Germinal center (tissue), 1 donor: Measurements from ENCODE around the gene GFI1B.
"Not testable (repeated sequence)": the region's sequence is repeated elsewhere in the genome, so short reads cannot be mapped to it uniquely, and the experiment has no call there.

ENCODE experiments used
- DNase-seq: peaks from one replicate; pipeline ENCODE4 v3.0.0; 2012; ENCODE audit warnings: mixed read lengths, low spot score

Gene GFI1B

GRCh38 chr9:132991351-132992300, 13.1 kb downstream of the GFI1B start:
- no peak for DNase-seq

DNA sequence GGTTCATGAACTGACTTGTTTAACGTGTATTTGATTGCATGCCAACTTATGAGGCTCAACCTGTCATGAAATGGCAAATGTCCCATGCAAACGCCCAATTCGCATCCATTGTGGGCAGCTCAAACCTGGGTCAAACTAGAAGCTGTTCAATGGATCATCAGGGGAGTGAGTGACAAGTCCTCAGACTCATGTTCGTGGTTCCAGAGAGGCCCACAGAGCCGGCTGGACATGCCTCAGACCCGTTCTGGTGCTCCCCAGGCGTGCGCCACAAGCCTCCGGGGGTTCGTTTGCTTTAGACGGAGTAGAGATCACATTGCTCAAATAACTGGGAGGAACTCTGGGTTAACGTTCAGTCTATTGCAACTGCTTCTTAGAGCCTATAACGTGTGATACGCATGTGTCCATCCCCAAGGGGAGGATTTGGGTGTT, 15.0 kb downstream of the GFI1B start:
- no peak for DNase-seq

DNA sequence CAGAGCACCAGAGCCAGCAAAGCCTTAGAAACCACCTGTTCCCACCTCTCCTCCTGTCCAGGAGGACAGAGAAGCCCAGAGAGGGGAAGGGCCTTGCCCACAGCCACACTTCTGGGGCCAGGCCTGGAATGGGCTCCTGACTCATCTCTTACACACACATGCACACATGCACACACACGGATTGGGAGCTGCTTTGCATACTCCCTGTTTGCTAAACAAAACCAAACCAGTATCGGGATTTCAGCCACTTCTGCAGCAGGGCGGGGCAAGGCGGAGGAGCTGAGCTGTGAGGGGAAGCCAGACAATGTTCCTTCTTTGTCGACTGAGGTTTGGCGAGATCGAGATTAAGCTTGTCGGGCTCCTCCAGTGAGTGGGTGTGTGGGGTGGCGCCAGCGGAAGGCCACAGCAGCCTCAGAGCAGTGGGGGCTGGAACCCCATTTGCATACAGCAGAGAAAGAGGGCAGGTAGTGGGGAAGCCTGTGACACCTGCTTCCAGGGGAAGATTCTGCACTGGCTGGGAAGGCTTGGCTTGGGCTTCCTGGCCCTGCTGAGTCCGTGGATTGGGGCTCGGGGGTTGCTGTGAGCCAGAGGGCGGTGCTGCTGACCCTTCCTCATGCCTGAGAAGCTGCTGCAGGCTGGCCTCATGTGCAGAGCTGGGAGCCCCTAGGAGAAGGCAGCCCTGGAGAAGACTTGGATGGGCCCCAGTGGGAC, 16.1 kb downstream of the GFI1B start:
- peak; percentile 44 for DNase-seq

DNA sequence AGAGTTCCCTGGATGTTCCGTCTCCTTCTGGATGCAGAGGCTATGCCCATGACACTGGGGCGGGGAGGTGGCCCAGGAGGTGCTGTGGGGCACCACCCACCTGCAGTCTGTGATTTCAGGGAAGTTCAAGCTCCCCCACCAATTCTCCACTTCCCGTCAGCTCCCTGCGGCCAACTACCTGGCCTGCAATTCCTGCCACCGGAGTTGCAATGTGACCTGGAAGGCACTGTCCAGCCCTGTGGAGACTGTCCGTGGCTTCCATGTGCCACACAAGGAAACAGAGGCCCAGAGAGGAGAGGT, 16.6 kb downstream of the GFI1B start:
- no peak for DNase-seq

DNA sequence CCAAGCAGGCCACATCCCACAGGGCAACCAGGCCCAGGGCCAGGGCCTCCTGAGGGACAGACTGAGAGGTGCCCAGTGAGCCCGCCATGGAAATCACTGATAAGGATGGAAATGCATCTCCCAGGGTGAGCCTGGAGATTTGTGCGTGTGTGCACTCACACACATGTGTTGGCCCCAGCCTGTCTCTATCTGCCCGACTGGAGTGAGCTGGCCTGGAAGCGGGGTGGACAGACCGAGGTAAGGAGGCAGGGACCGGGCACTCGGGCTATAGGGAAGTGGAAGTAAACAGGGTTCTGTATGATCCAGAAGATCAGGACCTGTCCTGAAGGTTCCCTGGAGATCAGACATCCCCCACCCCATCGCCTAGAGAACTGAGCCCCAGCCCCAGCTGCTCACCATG, 17.4 kb downstream of the GFI1B start:
- no peak for DNase-seq

GRCh38 chr9:132996526-132996925, 18.0 kb downstream of the GFI1B start:
- no peak for DNase-seq

DNA sequence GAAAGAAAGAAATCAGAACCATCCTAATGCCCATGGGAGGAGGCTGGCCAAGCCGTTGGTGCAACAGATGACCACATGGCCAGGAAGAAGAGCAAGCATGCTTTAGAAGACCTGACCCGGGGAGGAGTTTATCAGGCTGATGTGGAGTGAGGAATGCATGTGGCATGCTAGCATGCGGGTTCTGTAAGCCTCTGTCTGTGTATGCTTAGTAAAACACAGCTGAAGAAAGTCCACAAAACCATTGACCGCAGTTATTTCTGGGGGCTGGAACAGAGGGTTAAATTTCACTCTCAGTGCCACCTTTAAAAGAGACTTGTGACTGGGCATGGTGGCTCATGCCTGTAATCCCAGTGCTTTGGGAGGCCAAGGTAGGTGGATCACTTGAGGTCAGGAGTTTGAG, 19.1 kb downstream of the GFI1B start:
- DNase-seq: no peak

DNA sequence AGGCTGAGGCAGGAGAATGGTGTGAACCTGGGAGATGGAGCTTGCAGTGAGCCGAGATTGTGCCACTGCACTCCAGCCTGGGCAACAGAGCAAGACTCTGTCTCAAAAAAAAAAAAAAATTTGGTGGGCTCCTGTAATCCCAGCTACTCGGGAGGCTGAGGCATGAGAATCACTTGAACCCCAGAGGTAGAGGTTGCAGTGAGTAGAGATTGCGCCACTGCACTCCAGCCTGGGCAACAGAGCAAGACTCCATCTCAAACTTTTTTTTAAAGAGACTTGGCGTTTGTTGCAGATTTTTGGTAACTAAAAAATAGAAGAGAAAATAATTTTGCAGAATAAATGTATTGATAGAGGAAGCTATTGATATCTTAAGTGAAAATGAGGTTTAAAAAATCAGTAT, 19.7 kb downstream of the GFI1B start:
- not testable (repeated sequence) for DNase-seq

DNA sequence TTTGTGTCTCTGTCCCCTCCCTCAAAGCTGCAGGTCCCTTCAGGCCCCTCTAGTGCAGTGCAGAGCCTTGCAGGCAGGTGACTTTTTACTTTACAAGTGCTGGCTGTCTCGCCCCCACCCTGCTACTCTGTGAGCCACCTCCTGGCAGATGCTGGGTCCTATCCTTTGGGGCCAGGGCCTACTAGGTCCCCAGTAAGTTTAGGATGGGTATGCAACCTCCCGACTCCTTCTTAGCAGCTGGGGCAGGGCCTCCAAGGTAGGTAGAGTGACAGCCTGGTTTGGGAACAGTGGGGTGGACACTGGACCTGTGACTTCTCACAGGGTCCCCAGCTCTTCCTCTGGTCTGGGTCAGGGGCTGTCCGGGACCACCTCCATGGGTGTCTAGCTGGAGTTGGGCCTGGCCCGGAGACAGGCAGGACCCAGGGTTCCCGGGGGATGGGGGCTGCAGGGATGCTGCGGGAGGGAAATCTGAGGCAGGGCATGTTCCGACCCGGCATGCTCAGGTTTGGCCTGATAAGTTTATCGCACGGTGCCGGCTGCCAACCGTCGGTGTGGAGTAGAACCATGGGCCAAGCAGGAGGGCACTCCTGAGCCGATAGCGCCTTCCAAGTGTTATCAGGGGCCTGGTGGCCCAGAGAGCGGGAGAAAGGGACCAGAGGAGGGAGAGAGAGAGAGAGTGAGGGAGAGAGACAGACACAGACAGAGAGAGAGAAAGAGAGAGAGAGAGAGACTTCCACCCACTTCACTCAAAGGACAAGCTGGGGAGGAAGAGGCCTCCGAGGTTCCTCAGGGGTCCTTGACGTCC, 20.5 kb downstream of the GFI1B start:
- no peak for DNase-seq

DNA sequence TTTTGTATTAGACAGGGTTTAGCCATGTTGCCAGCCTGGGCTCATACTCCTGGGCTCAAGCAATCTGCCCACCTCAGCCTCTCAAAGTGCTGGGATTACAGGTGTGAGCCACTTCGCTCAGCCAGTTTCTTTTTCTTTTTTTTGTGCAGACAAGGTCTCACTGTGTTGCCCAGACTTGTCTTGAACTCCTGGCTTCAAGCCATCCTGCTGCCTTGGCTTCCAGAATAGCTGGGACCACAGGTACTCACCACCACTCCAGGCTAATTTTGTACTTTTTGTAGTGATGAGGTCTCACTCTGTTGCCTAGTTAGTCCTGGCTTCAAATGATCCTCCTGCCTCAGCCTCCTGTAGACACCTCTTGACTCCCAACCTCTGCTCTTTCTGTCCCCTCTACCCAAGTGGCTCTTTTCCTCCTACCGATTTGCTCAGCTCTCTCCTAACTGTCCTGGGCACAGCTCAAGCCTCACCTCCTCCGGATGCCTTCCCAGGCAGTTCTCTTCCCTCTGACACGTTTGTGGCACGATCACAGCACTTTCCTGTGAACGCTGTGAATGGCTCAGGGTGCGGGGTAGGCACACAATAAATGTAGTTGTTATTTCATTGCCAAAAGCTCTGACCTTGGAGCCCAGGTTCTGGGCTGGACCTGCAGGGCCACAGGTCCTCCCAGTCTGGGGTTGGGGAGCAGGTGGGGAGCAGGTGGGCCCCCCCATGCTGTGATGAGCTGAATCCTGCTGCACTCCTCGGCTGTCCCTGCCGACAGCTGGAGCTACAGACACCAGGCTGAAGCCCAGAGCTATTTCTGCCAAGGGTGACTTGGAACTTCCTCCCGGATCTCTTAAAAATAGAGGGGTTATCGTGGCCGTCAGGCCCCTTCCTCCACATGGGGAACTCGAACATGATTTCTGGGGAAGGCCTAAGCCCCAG, 23.9 kb downstream of the GFI1B start:
- DNase-seq: no peak

GRCh38 chr9:133003071-133003461, 24.6 kb downstream of the GFI1B start:
- DNase-seq: no peak

DNA sequence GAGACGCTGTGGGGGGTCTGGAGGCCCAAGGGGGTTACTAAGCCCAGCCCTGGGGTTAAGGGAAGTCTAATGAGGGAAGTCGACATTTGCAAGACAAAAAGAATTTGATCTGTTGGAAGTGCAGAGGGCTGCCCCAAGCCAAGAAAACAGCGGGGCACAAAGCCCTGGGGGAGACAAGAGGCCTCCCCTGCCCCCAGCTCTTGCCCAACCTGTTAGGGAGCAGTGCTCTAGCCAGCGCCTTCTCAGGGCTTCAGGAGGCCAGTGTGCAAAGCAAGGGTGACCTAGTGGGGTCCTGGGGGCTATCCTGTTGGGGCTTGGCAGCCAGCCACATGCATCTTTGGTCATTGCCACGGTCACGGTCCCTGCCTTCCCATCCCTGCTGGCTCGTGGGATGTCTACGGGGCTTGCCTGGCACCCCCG, 25.2 kb downstream of the GFI1B start:
- DNase-seq: no peak

DNA sequence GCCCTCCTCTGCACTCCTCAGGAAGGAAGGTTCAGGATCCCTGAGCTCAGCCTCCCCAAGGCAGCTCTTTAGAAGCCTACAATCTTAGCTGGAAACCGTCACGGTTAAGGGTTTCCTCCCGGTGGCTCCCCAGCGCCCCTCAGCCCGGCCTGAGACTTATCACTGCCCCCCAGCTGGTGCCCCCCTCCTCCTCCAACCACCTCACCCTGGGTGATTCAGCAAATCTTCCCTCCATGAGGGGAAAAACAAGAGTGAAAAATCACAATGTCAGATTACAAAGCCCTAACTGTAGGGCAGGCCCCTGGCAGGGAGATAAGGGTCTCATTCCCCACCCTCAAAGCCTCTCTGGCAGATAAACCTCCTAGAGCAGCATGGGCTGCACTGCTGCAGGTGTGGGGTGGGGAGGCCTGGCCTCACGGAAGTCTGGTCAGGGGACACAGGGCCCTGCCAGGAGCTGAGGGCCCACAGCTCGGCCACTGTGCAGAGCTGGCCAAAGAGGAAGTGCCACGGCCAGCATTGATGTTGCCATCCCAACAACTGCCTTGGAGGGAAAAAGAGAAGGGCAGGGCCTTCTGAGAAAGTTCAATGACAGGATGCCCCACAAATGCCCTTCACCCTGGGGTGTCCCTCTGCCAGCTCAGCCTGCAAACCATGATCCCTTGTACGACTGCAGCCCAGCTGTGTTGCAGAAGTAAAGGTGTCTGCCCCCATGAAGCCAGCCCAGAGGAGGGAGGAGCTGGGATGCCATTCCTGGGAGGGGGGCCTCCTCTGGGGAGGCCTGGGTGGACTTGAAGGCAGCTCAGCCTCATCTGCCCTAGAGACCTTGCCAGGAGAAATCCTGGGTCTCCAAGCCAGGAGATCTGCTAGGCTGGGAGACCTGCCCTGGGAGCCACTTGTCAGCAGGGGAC, 25.9 kb downstream of the GFI1B start:
- no peak for DNase-seq

DNA sequence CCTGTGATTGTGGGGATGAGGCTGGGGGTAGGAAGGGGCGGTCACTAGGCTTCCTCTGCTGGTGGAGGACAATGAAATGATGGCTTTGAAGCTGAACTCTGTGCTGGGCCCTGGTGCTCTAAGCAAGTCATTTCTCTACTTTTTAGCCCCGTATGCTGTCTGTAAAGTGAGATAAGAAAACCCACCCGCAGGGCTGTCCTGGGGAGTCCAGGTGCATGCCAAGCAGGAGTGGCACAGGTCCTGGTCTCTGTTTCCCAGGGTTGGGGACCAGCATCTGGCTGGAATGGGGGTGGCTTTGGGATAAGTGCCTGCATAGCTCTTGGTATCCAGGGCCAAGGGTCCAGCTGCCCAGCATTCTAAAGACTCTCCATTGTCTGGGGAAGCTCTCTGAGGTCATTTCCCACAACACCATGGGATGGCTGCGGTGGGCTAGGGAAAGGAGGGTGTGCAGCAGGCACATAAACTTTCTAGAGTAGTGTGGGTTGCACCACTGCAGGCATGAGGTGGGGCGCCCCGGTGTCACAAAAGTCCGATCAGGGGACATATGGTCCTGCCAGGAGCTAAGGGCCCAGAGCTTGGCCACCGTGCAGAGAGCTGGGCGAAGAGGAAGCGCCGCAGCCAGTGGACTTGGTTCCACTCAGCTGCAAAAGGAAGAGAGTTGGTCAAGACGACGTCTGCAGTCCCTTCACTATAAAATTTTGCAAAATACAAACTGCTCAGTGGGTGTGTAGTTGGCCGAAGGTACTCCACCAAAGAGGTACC, 26.7 kb downstream of the GFI1B start:
- no peak for DNase-seq

- no peak for DNase-seq
Observed at GRCh38 chr9:133005957-133006356, 27.5 kb downstream of the GFI1B start.

- no peak for DNase-seq
Observed at GRCh38 chr9:133006731-133007352, 28.3 kb downstream of the GFI1B start.

DNA sequence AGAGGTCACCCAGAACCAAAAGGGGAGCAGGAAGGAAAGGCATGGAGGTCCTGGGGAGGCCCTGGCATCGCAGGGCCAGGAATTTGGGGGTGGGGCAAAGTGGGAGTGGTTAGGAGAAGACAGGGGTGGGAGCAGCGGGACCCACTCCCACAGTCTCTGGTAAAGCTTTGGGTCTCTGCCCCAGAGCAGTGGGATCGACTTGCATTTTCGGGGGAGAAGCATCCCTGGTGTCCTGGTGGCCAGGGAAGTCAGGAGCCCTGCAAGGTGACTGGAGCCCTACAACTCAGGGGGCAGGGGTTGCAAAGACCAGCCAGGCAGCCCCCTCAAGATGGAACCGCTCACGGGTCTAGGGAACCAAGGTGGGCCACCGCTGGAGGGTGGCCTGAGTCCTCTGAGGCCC, 29.9 kb downstream of the GFI1B start:
- no peak for DNase-seq

DNA sequence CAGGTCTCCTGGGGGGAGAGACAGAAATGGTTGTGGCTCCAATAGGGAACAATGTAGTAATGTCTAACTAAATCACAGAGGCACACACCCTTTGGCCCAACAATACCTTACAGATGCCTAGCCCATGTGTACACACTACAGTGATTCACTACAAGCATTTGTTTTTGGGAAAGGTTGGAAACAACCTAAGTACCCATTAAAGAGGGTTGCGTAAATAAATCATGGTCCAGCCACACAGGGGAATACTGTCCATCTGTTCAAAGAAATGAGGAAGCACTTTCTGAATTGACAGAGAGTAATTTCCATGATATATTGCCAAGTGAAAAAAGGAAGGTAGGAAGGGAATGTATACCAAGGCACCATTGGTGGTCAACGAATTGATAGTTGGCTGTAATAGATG, 30.3 kb downstream of the GFI1B start:
- no peak for DNase-seq

DNA sequence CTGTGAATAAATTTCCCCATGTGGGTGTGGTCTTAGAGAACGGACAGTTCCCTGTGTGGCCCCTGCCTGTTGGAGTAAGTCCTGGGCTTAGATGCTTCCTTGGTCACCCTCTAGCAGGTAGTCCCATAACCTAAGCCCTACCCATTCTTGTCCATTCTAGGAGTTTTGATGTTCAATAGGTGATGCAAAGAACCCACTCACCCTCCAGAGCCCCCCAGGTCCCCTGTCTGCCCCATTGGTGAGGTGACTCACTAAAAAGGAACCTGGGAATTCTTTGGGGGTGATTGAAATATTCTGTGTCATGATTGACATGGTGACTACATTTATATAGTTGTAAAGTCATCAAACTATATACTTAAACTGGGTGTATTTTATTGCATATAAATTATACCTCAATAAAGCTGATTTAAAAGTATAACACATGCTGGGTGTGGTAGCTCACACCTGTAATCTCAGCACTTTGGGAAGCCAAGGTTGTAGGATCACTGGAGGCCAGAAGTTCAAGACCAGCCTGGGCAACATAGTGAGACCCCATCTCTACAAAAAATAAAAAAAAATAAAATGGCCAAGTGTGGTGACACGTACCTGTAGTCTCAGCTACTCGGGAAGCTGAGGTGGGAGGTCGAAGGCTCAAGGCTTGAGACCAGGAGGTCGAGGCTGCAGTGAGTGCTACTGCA, 31.6 kb downstream of the GFI1B start:
- no peak for DNase-seq
